ENCODE results near the gene NTM. TPM values are rescaled to one million over a fixed set of nuclear protein-coding genes. Genes with fewer than 3 reads are reported as not detected.

Gene NTM
- total RNA-seq, 1 experiment from 2014 or later, result not detected

DNA sequence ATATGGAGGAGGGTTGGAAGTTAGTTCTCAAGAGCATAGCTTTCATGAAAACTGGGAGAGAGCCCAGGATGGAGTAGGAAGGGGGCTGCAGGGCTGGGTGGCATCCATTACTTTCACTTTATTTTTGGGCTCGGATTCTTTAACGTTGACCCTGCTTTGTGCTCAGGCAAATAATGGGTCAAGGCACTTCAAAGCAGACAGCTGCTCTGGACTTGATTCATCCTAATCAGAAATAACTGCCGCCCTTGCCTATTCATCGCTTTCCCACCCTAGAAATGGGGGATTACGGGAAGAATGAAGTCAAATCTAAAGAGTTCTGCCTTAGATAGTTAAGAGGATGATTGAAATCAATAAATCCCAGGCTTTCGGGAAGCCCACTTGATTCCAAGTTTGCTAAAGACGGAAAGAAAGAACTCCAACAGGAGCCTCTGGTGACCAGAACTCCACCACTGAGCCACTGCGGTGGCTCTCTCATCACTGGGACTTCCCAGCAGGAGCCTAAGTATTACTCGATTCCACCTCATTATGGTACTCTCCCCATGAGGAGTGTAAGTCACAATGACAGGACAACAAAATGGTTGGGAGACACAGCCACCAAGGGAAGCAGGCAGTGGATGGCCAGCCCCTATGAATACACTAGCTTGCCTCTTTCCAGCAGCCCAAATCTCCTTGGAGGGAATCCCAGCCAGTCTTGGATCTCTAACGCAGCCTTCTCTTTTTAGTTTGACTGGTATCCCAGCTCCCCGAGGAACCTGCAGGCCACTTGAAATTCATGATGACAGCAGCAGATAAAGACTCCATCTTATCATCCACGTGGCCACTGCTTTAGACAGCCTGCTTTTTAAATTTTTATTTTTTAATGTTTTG lies 815.5 kb downstream of the NTM start:
- intact Hi-C loops (cut with micrococcal nuclease), result no loop called here
- Histone ChIP-seq H3K4me3 (replicated peaks in 1 of 2; ENCODE audit: low read depth in 1 of 2, low read length in 2 of 2) (no peak overlapping the region), H3K79me2 (ENCODE audit: insufficient read depth, low read length) (no peaks in the 10 kb centered on the region), H3K36me3 (ENCODE audit: control insufficient read depth in 1 of 2, insufficient read depth in 2 of 2, low read length in 2 of 2) (no peaks in the 10 kb centered on the region), H3K27me3 (ENCODE audit: insufficient read depth, low read length) (no peaks in the 10 kb centered on the region), H3K9me3 (ENCODE audit: control insufficient read depth in 1 of 2, insufficient read depth in 1 of 2, low read depth in 1 of 2, low read length in 2 of 2) (peaks cover 0 to 12% of the 10 kb centered on the region in 2 experiments; a peak in 2 of 4 replicates), H3K27ac (ENCODE audit: low read depth, low read length) (no peak overlapping the region), H3K4me2 (ENCODE audit: low read length) (no peak overlapping the region), H4K20me1 (ENCODE audit: insufficient read depth) (no peaks in the 10 kb centered on the region), H3K9me2 (ENCODE audit: insufficient read depth) (no peaks in the 10 kb centered on the region), H3K4me1 (ENCODE audit: control insufficient read depth in 1 of 2, insufficient read depth in 2 of 2, low read length in 2 of 2) (no peaks in the 10 kb centered on the region), H3K9ac (ENCODE audit: low read length) (no peak overlapping the region), H2AFZ (ENCODE audit: low read depth, low read length, poor library complexity, severe bottlenecking) (no peak overlapping the region)
- ChIA-PET CTCF (no interaction called here), POLR2A (no interaction called here), RAD21 (ENCODE audit: low non-redundant PET in 1 of 2, low total read pairs in 2 of 2, uncharacterized antibody in 2 of 2, unreplicated experiment in 2 of 2) (no interaction called here)
- TF ChIP-seq CEBPB (IDR thresholded peaks at IDR 0.05; ENCODE audit: low read depth) (no peak), FOSL1 (IDR thresholded peaks at IDR 0.05; ENCODE audit: low read depth) (no peak), SIN3A (IDR thresholded peaks at IDR 0.05; ENCODE audit: low read depth) (no peak), POLR2AphosphoS5 (IDR thresholded peaks at IDR 0.05; ENCODE audit: low read depth, low read length) (no peak), ELF1 (IDR thresholded peaks at IDR 0.05; ENCODE audit: borderline replicate concordance, low read depth) (no peak), JUND (IDR thresholded peaks at IDR 0.05) (no peak), CBX3 (IDR thresholded peaks at IDR 0.05; ENCODE audit: low read depth) (no peak), ZNF274 (IDR thresholded peaks at IDR 0.05; ENCODE audit: low read depth, low read length) (no peak), EGR1 (IDR thresholded peaks at IDR 0.05; ENCODE audit: low read depth) (no peak), EZH2 (IDR thresholded peaks at IDR 0.05) (no peak), SRF (IDR thresholded peaks at IDR 0.05; ENCODE audit: low read depth) (no peak), YY1 (IDR thresholded peaks at IDR 0.05; ENCODE audit: extremely low read depth, insufficient replicate concordance, low read depth, low read length) (no peak), EZH2phosphoT487 (IDR thresholded peaks at IDR 0.05; ENCODE audit: borderline replicate concordance) (no peak)
- TF ChIP-seq, protein P1, sequence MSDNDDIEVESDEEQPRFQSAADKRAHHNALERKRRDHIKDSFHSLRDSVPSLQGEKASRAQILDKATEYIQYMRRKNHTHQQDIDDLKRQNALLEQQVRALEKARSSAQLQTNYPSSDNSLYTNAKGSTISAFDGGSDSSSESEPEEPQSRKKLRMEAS (IDR thresholded peaks at IDR 0.05), result no peak
- TF ChIP-seq, protein P2, sequence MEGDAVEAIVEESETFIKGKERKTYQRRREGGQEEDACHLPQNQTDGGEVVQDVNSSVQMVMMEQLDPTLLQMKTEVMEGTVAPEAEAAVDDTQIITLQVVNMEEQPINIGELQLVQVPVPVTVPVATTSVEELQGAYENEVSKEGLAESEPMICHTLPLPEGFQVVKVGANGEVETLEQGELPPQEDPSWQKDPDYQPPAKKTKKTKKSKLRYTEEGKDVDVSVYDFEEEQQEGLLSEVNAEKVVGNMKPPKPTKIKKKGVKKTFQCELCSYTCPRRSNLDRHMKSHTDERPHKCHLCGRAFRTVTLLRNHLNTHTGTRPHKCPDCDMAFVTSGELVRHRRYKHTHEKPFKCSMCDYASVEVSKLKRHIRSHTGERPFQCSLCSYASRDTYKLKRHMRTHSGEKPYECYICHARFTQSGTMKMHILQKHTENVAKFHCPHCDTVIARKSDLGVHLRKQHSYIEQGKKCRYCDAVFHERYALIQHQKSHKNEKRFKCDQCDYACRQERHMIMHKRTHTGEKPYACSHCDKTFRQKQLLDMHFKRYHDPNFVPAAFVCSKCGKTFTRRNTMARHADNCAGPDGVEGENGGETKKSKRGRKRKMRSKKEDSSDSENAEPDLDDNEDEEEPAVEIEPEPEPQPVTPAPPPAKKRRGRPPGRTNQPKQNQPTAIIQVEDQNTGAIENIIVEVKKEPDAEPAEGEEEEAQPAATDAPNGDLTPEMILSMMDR (IDR thresholded peaks at IDR 0.05 in 2 of 3, conservative IDR thresholded peaks at IDR 0.05 in 1 of 3; ENCODE audit: borderline replicate concordance in 1 of 3, insufficient read depth in 1 of 3, low read depth in 2 of 3, low read length in 2 of 3), result no peak
- TF ChIP-seq, protein P3, sequence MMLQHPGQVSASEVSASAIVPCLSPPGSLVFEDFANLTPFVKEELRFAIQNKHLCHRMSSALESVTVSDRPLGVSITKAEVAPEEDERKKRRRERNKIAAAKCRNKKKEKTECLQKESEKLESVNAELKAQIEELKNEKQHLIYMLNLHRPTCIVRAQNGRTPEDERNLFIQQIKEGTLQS (IDR thresholded peaks at IDR 0.05), result no peak
- TF ChIP-seq, protein P4, sequence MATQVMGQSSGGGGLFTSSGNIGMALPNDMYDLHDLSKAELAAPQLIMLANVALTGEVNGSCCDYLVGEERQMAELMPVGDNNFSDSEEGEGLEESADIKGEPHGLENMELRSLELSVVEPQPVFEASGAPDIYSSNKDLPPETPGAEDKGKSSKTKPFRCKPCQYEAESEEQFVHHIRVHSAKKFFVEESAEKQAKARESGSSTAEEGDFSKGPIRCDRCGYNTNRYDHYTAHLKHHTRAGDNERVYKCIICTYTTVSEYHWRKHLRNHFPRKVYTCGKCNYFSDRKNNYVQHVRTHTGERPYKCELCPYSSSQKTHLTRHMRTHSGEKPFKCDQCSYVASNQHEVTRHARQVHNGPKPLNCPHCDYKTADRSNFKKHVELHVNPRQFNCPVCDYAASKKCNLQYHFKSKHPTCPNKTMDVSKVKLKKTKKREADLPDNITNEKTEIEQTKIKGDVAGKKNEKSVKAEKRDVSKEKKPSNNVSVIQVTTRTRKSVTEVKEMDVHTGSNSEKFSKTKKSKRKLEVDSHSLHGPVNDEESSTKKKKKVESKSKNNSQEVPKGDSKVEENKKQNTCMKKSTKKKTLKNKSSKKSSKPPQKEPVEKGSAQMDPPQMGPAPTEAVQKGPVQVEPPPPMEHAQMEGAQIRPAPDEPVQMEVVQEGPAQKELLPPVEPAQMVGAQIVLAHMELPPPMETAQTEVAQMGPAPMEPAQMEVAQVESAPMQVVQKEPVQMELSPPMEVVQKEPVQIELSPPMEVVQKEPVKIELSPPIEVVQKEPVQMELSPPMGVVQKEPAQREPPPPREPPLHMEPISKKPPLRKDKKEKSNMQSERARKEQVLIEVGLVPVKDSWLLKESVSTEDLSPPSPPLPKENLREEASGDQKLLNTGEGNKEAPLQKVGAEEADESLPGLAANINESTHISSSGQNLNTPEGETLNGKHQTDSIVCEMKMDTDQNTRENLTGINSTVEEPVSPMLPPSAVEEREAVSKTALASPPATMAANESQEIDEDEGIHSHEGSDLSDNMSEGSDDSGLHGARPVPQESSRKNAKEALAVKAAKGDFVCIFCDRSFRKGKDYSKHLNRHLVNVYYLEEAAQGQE (IDR thresholded peaks at IDR 0.05; ENCODE audit: low read depth), result no peak
- TF ChIP-seq, protein P5, sequence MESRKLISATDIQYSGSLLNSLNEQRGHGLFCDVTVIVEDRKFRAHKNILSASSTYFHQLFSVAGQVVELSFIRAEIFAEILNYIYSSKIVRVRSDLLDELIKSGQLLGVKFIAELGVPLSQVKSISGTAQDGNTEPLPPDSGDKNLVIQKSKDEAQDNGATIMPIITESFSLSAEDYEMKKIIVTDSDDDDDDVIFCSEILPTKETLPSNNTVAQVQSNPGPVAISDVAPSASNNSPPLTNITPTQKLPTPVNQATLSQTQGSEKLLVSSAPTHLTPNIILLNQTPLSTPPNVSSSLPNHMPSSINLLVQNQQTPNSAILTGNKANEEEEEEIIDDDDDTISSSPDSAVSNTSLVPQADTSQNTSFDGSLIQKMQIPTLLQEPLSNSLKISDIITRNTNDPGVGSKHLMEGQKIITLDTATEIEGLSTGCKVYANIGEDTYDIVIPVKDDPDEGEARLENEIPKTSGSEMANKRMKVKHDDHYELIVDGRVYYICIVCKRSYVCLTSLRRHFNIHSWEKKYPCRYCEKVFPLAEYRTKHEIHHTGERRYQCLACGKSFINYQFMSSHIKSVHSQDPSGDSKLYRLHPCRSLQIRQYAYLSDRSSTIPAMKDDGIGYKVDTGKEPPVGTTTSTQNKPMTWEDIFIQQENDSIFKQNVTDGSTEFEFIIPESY (IDR thresholded peaks at IDR 0.05; ENCODE audit: extremely low read depth, insufficient replicate concordance, low read length), result no peak
- ATAC-seq (no peak), DNase-seq (ENCODE audit: low read depth, low spot score) (no peak)
- BruUV-seq (replicated peaks), result no TSS peak

All from HCT116 (cell line).